GM21576 (cell line): ENCODE results near the gene RPS6KL1.
A peak's percentile ranks its signal among the peaks of the same experiment; 100 is the strongest.

Experiments
- ATAC-seq: cut with Tn5 transposase; IDR thresholded peaks from one replicate; pipeline ENCODE4 v1.9.1; 2021; ENCODE audit warnings: mild to moderate bottlenecking, moderate library complexity; ENCODE audit not compliant: unreplicated experiment

The RPS6KL1 gene, protein sequence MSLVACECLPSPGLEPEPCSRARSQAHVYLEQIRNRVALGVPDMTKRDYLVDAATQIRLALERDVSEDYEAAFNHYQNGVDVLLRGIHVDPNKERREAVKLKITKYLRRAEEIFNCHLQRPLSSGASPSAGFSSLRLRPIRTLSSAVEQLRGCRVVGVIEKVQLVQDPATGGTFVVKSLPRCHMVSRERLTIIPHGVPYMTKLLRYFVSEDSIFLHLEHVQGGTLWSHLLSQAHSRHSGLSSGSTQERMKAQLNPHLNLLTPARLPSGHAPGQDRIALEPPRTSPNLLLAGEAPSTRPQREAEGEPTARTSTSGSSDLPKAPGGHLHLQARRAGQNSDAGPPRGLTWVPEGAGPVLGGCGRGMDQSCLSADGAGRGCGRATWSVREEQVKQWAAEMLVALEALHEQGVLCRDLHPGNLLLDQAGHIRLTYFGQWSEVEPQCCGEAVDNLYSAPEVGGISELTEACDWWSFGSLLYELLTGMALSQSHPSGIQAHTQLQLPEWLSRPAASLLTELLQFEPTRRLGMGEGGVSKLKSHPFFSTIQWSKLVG

DNA sequence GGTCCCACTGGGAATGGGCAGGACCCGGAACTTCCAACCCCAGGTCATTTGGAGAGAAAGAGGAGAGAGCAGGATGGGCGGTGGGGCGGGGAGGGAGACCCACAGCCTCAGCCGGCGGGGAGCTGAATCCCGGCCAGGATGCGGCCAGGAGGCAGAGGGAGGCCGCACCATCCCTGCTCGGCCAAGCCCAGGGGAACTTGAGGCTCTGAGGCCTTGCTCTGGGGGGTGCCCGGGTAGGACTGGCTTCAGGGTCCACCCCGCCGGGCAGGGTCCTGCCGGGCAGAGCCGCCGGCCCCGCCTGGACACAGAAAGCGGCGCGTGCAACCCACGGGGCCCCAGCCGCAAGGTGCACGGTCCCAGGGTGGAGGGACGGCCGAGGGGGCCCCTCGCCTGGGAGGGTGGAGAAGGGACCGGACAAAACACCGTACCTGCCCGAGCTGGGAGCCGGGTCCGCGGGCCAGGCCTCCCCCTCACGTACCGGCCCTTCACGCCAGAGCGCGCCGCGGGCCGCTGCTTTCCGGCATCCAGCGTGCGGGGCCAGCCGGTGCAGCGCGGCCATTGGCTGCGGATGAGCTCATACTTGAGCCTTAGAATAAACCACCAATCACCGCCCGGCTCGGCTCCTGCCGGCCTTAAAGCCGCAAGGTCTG lies at the start of gene RPS6KL1:
Gene RPS6KL1 (minus strand): TSS at position 509 of the 650 bp plus-strand sequence. CDS start 1,719 bp downstream, outside the sequence.
- peak; percentile 90 for ATAC-seq

DNA sequence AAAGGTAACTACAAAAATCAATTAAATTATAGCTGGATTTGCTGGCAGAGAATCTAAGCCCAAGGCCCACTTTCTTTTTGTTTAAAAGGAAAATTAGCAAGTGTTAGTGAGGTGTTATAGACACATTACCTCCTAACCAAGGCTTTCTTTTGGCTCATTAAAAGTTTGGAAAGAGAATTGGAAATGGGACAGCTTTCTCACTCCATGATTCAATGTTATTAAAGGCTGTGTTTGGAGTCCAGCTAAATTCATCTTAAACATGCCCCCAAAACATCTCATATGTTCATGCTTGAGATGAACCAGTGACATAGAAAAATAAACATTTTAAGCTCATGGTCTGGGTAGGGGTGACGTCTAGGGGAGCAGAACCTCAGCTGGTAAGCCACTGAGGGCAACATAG lies 45.8 kb upstream of the RPS6KL1 start:
- no peak for ATAC-seq

DNA sequence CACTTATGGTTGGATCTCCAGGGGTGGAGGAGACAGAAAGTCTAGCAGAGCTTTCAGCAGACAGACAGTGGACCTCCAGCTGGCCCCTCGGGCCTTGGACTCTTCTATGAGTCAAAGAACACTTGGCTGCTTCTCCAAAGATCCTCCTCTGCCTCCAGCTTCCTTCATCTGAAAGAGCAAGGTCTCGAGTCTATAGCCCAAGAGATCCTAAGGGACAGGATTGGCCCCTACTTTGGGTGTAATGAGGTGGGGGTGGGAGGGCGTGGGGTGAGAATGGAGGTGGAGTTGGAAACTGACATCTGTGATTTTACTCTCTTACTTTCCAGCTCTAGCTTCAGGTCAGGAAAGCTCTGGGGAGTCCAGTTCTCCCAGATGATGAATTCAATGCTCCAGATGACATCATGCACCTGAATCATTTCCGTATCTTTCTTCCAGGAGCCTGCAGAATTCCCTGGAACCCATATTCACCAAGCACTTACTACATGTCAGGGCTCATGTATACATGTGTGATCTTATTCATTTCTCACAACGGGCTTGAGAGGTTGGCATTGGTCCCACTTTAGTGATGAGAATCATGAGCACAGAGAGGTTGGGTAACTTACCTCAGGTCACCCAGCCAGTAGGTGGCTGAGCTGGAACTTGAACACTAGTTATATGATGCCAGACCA lies 42.6 kb upstream of the RPS6KL1 start:
- no peak for ATAC-seq

DNA sequence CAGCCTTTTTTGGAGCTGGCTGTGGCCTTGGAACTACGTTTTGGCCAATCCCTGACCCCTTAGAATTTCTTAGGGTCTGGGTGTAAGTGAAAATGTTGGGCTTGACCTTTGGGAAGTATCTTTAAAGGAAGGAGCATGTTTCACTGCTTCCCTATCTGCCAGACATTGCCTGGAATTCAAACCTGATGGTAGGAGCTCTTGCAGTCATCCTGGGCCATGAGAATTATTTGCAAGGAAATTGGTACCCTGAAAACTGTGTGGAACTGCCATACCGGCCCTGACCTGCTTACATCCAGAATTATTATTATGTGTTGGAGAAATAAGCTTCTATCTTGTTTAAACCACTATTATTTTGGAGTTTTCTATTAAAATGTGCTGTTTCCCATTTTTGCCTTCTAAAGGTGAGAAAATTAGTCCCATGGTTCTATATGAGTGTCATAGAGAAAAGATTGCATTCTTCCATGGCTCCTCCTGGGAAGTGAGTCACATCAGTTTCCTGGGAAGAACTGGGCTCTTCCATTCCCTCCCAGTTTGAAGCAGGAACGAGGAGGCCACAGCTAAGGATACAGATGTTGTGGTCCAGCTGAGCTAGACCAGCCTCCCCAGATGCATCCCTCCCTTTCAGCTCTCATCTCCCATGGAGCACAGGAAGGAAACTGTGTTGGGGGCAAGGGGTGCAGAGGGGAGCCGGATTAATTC lies 41.9 kb upstream of the RPS6KL1 start:
- ATAC-seq: no peak

DNA sequence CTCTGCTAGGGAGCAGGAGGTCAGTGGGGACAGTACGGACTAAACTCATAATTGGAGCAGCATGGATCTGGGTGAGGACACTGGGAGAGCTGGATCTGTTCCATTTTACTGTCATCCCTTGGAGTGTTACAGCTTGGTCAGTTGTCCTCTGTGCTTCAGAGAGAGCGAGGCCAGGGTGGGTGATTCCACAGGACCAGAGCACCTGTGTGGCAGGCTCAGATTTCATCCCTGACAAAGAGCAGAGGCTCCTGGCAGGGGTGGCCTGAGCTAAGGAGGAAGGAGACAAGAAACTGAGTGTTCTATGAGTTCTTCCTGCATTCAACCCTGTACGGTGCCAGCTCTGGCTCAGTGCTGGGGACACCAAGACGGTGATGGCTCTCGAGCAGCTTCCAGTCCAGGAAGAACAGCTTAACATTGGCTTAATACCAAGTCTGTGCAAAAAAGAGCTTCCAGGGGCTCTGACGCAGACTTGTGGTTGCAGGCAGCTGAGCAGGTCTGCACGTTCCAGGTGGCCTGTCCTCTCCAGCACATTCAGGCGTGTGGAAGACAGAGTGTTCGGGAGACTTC lies 40.7 kb upstream of the RPS6KL1 start:
- no peak for ATAC-seq

DNA sequence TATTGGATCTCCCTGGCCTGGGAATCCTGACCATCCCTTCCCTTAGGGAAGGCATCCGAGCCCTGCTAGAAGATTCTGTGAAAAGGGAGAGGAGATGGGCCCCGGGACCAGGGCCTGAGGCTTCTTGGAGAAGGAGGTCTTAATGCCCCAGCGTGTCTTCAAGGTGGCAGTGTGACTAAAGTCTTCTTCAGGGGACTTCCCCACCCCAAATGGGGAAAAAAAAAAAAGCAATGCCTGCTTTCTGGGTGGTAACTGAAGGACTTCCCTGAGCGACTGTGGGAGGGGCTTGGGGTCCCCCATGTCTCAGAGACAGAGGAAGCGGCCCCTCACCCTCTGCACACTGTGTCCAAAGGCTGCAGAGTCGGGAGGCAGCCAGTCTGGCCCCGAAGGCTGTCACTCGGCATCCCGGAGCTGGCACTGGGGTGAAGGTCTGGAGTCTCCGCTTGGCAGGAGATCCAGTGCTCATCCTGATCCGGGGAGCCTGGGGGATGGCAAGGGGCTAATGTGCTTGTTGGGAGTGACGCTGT lies 40.2 kb upstream of the RPS6KL1 start:
- no peak for ATAC-seq

DNA sequence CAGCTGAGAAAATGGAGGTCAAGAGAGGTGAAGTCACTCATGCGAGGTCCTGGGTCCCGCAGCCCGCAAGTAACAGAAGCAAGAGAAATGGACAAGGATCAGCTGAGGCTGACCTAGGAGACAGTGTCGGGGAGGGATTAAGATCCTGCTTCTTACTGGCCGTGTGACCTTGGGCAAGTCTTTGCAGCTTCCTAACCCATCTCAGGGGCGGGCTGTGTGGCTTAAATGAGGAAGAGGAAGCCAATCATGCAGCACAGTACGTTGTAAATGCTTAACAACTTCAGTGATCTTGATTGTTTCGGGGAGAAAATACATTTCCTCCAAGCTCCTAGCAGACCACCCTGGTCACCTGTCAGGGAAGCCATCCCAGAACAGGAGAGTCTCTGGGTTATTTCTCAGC lies 39.4 kb upstream of the RPS6KL1 start:
- ATAC-seq: no peak

DNA sequence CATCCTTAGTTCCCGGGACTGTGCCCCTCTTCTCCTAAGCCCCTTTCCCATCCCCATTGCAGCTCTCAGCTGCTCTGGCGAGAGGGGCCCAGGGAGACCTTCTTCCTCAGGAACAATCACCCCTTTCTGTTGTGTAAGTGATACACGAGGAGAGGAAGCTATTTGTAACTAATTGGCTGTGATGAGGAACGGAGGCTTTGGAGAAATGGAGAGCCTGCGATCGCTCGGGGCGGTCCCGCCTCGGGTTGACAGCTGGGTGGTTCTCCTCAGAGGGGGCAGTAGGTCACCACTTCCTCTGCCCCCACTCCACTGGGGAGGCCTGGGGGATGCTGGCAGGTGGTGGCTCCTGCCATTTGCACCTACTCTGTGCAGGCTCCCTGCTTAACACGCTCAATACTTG lies 39.0 kb upstream of the RPS6KL1 start:
- ATAC-seq: no peak

DNA sequence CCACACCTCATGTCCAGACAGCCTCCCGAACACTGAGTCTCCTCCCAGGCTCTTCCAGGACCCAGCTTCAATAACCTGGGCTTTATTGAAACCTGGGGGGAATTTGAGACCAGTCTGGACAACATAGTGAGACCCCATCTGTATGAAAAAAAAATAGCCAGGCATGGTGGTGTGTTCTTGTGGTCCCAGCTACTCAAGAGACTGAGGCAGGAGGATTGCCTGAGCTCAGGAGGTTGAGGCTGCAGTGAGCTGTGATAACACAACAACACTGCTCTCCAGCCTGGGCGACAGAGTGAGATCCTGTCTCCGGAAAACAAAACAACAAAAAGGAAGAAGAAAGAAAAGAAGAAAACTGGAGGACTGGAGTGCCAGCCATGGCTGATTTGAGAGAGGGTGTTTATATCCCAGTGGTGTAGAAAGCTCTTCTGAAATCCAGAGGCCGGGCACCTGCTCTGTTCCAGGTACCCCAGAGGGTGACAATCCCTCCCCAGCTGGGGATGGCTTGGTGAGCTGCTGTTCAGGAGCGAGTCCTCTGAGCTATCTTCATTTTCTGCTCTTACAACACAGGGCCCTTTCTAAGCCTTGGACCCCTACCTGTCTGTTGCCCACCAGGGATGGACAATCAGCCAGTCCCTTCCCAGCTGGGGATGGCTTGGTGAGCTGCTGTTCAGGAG lies 38.3 kb upstream of the RPS6KL1 start:
- no peak for ATAC-seq

DNA sequence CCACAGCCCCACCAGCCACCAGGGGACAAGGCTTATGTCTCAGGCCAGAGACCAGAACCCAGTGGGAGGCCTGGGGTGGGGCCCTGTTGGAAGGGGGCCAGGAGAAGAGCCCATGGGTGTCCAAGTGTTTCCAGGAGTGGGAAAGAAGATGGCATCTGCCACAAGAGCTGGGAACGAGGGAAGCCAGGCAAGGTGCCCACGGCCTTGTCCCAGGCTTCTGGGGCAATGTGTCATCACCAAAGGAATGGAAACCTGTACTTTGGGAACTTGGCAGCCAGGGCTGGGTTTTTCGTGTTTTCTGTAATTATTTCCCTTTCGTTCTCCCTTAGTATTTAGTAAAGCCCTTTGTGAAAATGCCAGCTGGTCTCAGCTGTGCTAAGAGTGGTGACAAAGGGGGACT lies 37.7 kb upstream of the RPS6KL1 start:
- ATAC-seq: no peak

DNA sequence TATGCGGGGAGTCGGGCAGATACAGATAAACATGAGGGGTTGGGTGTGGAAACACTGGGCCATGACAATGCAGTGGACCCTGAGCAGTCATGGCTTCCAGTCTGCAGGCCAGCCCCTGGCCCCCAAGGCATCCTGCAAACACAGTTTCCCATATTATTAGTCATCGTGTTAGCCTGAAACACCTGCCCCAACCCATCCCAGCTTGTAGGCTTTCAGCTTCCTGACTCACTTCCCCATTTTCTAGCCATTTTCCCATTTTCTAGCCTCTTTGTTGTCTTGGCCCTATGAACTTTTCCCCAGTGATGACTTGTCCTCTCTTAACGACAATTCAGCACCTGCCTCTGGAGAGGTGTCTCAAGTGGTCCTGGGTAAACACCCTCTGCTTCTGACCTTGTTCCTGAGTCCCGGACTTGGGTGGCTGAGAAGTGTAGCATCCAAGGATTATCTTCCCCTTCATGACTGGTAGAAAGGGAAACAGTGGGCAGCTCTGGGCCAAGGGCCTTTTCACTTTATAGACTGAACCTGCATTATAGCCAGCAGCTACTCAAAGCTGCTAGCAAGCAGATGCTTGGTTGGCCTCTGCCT lies 36.6 kb upstream of the RPS6KL1 start:
- no peak for ATAC-seq

DNA sequence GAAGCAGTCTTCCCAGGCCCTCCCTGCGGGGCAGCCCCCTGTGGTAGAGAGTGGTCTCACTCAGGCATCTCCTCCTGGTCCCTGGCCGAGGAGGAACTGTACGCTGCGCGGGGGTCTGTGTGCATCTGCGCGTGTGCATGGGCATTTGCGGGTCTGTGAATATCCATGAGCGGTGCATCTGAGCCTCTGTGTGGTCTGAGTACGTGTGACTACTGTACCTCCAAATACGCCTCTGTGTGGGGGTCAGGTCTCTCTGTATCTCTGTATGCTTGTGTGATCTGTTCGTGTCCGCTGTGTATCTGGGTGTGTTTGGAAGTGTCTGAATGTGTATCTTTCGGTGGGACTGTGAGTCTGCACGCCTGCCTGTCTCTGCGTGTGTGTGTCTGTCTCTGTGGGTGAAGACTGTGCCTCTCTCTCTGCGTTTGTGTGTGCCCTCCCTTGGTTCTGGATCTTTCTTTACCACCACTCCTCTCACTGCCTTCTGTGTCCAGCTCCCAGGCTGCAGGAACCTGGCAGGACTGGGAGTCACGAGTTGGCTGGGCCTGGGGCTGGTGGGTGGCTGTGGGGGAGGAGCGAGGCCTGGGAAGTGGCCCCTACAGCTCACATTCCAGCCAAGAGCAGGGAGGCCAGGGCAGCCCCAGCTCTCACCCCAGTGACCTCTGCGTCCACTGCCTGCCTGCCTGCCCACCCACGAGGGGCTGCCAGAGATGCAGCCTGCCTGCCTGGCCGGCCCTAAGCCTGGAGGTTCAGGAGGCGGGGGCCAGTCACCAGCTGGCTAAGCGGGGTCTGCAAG lies 33.4 kb upstream of the RPS6KL1 start:
- no peak for ATAC-seq

DNA sequence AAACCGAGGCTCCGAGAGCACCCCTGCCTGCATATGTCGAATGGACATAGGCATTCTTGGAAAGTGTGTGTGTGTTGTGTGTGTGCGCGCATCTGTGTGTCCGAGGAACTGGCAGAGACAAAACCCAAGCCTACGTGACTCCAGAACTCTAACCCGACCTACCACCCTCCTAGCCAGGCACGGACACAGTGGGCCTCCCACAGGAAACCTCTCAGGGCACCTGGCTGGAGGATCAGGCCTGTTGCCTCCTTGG lies 32.9 kb upstream of the RPS6KL1 start:
- ATAC-seq: no peak

DNA sequence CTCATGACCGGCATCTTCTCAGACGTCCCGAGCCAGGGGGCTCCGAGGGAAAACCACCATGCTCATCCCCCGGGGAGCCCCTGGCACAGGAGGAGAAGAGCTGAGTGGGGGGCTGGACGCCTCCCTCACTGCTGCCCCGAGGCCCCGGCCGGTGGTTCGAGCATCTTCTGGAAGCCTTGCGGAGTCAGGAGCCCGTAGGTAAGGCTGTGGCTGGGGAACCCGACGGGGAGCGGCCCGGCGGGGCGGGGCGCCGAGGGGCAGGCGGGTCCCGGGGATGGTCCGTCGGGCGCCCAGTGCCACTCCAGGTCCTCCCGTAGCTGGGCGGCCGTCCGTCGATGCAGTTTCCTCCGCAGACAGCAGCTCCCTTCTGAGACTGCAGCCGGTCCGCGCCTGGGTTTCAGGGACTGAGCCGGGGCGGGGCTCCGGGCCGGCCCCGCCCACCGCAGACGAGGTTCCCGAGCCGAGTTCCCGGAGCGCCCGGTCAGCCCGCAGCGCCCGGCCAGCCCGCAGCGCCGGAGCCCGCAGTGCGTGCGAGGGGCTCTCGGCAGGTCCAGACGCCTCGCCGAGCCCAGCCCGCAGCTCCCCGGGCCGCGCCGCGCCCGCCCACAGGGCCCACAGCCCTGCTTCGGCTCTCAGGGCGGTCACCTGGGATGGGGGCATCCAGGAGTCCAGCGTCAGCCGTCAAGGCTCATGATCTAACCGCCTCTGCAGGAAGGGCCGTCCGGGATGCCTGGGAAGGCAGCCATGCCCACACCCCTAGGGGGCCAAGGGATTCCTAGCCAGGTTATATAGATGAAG lies 32.4 kb upstream of the RPS6KL1 start, which contains the start of gene PGF:
Gene PGF (minus strand): TSS at position 369 of the 798 bp plus-strand sequence. CDS start 355 bp downstream, at position 14.
- no peak for ATAC-seq

DNA sequence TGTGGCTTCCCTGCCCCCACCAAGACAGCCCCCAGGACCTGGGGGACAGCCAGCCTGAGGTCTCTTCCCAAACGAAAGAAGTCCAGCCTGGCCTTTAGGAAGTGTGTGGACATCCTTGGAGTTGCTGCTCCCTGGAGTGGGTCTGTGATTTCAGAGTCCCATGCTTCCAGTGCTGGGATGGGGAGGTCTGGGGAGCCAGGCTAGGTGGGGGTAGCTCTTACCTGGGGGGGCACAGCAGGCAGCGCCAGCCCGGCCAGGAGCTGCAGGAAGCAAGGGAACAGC lies 31.8 kb upstream of the RPS6KL1 start:
- no peak for ATAC-seq

DNA sequence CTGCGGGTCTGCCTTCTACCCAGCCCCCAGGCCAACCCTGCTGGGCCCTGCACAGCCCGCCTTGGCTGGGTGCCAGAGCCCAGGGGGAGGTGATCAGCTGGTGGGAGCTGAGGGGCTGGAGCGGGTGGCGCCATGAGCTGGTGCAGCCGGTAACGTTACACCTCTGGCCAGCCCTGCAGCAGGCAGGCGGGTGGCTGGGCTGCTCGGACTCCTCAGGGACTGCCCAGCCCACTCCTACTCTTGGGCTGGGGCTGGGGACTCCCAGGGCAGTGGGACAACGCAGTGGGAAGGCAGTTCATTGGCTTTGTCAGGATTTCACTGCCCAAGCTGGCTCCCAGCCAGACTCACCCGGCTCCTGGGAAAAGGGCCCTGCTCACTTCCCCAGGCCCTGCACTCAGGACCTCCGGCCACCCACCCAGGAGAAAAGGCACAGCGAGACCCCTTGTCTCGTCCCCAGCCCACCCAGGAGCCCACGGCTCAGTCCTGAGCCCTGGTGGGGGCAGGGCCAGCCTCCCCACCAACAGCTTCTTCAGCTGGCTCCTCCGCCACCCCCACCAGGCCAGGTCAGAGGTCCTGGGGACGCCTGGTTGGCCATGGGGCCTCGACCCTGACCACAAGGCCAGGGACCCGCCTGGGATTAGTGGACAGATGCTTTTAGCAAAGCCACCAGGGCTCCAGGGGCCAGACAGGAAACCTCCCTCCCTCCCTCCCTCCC lies 31.3 kb upstream of the RPS6KL1 start:
- no peak for ATAC-seq

DNA sequence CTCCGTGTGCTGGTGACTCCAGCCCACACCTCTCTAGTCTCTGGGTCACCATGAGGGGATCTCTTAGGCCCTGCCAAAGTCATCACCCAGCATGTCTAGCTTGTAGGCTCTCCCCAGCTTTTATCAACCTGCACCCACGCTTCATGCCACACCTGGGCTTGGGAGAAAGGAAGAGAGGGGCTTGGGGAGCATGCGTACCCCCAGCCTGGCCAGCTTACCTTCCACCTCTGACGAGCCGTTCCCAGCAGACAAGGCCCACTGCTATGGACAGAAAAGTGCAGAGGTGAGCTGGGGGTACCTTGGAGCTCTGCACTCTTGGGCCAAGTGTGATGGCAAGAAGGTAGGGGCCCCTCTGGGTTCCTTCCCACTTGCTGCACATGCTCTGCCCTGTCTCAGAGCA lies 30.6 kb upstream of the RPS6KL1 start:
- no peak for ATAC-seq
